Measurements from ENCODE around the gene NEU2.
"Not testable (repeated sequence)": the region's sequence is repeated elsewhere in the genome, so short reads cannot be mapped to it uniquely, and the experiment has no call there.

NEU2 gene

GRCh38 chr2:233035426-233036161 lies 3.1 kb downstream of the NEU2 start:
- no peak for DNase-seq

GRCh38 chr2:233036162-233036838 lies 3.8 kb downstream of the NEU2 start:
- DNase-seq: no peak

DNA sequence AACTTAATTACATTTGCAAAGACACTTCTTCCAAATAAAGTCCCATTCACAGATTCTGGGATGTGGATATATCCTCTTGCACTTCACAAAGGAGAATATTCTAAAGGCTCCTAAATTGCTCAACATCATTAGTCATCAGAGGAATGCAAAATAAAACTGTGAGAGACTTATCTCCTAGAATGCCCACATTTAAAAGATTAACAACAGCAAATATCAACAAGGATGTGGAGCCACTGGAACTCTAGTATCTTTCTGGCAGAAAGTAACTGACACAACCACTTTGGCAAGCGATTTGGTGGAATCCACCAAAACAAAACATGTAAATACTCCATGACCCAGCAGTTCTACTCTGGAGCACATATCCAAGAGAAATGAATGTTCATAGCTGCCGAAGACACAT lies 4.6 kb downstream of the NEU2 start:
- DNase-seq: no peak

GRCh38 chr2:233039212-233039845 lies 6.9 kb downstream of the NEU2 start:
- no peak for DNase-seq

DNA sequence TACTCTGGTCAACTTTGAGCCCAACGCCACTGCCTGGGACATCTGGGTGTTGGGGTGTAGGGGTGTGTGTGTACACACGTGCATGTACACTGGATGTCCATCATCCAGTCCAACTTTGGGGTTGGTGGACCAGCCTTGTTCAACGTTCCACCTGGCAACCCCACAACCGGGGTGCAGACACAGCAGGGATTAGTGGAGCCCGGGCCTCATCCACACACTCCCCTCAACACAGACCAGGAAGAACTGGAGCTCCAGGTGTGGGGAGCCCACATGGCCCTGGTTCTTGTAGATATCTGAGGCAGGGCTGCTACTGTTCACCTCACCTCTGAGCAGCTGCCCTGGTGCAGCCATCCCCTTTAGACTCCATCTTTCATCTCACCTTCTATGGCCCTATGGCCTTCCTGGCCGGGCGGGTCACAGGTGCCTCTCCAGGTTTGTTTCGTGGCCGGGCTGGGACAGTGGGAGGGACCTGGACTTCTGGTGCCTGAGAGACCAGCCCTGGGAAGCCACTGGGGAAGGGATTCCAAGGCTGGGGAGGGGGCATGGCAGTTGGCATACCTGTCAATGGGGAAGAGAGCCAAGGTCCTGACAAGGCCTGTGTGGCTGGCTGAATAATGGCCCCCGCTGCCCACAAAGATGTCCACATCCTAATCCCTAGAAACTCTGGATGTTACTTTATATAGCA lies 7.5 kb downstream of the NEU2 start:
- no peak for DNase-seq

GRCh38 chr2:233040571-233040970 lies 8.1 kb downstream of the NEU2 start:
- no peak for DNase-seq

DNA sequence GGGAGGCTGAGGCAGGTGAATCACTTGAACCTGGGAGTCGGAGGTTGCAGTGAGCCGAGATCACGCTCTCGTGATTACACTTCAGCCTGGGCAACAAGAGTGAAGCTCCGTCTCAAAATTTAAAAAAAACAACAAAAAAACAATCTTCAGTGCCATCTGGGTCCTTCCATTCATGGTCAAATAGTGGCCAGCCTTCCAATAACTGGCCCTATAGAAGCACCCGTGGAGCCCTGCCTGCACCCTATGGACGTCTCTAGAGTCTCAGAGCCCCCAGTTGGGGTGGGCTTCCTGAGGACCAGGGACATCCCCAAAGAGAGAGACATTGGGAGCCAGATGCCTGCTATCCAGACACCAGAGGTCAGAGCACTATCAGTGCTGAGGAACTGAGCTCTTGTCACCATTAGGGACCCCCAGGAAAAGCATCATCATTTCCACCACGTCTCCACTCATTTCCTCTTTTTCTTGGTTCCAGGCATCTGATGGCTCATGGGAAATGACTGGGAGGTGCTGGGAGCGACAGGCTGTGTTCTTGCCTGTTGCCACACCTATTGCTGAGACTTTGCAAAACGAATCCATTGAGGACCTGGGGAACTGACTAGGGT lies 9.4 kb downstream of the NEU2 start:
- DNase-seq: no peak

DNA sequence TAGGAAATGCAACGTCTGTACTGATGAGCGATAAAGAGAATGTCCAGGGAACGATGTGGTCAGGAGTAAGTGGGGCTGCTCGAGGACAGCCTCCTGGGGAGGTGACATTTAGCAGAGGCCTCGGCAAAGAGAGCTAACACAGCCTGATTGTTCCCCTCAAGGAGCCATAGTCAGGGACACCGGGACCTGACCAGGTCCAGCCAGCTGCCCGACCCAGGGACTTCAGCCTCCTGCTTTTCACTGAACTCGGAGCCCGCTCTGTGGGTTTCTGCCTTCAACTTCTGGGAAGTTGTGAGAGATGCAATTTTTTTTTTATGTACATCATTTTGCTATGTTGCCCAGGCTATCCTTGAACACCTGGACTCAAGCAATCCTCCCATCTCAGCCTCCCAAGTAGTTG lies 10.1 kb downstream of the NEU2 start:
- DNase-seq: no peak

DNA sequence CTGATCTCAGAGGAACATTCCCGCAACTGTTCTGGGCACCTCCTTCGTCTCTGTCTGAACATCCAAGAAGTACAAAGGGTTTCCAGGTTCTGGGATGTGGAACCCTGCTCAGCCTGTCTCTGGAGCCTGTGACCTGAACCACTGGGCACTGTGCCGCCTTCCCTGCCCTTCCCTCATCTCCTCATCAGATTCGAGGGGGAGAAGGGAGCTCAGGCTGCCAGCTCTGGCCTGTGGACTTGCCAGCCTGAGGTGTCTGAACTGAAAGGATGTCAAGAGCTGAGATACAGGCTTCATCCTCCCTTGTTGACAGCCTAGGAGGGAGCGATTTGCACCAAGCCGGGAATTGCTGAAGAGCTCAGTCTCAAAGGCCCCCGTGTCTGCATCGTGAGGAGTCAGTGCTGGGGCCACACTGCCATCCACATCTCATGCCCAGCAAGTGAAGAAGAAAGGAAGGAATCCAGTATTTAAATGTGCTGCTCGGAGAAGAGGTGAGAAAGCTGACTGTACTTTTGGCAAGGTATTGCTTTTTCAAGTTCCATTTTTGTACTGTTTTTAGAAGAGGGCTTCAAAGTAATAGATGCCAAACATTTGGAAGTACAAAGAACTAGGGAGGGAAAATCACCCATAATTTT lies 12.6 kb downstream of the NEU2 start:
- no peak for DNase-seq

GRCh38 chr2:233047206-233047605 lies 14.7 kb downstream of the NEU2 start:
- DNase-seq: no peak

DNA sequence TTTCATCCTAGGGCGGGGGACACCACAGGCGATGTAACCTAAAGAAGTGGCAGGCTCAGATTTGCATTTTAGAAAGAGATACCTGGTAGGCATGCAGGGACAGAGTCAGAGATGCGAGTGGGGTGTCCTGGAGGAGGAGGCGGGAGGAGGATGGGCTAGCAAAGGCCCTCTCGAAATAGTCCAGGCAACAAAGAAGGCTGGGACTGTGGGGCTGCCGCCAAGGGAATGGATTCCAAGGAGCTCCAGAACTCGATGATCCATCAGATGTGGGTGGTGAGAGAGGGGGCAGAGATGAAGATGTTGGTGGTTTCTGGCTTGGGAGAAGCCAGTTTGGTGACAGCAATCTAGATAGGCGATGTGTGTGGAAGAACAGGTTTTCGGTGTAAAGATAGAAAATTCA lies 15.2 kb downstream of the NEU2 start:
- no peak for DNase-seq

DNA sequence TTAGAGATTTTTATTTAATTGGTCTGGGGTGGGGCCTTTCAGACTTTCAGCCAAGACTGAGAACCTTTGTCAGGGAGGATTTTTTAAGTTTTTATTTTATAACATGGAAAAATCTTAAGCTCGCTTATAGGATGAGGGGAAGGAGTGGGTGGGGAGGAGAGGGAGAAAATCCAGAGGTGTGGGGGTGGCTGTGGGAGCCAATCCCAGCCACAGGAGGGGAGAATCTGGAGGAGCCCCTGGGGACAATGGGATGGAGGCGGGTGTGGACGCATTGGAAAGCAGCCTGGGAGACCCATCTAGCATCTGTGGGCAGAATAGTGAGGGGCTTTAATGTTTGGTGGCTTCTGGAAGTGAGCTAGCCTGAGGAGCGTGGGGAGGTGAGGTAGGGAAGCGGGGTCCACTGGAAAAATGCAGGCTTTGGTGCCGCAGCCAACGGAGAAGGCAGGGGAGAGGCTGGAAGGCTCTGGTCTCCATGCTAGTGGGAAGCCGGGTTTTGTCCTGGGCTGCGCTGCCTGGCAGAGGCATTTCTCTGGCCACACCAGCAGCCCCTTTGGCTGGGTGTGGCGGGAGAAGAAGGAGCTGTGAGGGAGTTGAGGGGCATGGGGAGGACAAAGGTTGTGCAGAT lies 16.2 kb downstream of the NEU2 start:
- no peak for DNase-seq

DNA sequence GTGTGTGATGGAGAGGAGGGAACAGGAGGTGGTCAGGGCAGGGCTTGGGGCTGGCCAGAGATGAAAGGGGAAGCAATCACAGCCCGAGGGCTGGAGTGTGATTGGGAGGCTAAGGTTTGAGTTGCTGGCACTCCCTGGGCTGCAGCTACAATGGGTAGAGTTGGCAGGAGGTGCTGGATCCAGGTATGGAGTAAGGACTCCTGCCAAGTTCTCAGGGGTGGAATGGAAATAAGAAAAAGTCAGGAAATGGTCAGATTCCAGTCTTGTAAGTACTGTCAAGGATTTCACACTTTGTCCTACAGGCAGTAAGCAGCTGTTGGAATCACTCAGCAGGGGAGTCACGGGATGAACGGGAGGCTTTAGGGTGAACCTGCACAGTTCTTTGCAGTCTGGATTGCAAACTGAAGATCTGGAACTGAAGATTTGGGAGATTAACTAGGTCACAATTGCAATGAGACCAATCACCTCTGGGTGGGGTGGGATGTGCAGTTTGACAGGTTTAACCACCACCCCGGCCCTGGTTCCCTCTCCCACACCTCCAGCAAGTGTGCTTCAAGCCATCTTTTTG lies 16.8 kb downstream of the NEU2 start:
- DNase-seq: no peak

DNA sequence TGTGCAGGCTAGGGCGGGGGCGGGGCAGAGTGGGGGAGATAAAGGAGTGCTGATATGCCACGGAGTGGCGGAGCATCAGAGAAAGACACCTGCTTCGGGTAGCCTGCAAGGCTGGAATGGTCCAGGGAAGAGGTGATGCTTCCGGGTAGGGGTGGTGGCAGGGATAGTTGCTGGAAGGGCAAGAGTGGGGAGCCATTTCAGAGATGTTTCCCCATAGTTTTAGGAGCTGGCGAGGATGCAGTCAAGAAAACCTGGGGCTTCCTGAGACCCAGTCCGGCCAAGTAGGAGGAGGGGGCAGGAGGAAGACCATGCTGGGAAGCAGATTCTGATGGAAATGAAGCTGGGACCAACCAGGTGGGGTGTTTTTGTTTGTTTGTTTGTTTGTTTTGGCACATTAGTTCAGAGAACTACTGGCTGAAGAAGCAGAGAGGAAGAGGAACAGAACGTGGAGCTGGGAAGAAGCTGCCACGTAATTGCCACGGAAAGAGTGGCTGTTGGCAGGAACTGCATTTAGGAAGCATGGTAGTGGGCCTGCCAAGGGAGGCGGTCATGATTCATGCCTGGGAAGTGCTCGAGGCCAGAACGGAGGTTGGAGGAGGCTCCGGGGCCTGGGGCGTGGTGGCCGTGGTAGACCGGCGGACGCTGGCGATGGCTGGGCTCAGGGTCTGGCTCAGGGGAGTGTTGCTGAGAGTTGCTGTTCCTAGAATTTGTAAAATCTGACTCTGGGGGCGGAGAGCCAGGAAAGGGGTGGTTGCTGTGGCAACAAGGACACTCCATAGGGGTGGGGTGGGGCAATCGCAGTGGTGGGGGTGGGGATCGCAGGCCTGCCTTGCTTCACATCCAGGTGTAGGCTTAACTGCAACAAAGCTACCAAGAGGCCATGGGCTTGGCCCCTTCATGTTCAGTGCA lies 19.0 kb downstream of the NEU2 start:
- DNase-seq: no peak

- DNase-seq: not testable (repeated sequence)
Measured at GRCh38 chr2:233052517-233052916, 20.0 kb downstream of the NEU2 start.

DNA sequence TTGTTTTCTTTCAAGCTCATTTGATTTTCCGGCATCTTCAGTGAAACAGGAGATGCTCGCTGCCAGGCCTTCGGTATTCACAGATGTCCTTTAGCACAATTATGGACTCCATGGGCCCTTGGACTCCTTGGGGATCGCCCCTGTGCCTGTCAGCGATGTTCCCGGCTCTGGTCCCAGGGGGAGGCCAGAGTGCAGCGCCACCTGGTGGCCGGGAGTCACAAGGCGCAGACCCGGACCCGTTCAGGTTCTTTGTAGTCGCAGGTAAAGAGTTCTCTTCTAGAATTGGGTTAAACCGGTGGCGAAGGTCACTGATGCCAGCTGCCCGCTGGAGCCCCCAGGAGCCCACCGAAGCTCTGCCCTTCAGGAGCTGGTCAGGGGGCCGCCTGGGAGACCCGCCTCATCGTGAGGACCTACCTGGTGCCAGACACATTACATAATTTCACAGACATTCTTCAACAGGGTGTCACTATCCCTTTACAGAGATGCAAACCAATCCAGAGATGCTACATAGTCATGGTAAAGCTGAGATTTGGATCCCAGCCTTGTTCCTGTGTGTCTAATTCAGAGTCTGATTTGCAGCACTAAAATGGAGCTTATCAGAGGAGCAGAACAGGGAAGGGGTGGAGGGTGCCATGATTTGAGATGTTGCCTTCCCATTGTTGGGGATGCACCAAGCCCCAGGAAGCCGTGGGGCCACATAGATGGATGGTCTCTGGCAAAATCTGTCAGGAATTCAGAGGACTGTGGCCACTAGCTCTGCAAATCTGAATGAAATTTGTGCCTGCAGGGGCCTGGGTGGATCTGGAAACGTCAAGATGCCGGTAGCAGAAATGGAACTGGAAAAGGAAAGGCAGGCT lies 21.7 kb downstream of the NEU2 start:
- peak; percentile 77 for DNase-seq

DNA sequence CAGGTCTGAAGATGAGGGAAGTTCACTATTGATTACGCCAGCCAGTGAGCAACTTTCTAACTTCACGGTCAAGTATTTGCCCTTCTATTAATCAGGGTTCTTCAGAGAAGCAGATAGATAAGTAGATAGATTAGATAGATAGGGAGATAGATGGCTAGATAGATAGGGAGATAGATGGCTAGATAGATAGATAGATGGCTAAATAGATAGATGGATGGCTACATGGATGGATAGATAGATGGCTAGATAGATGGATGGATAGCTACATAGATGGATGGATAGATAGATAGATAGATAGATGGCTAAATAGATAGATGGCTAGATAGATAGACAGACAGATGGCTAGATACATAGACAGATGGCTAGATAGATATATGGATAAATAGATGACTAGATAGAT lies 22.9 kb downstream of the NEU2 start:
- DNase-seq: no peak

- no peak for DNase-seq
Measured at GRCh38 chr2:233056961-233057605, 24.6 kb downstream of the NEU2 start.
